HG03558 (cell line): Measurements from ENCODE around the gene CNOT2.
"Not testable (repeated sequence)": the region's sequence is repeated elsewhere in the genome, so short reads cannot be mapped to it uniquely, and the experiment has no call there.

Experiments used
- ATAC-seq: cut with Tn5 transposase; IDR thresholded peaks from one replicate; pipeline ENCODE4 v1.9.1; 2021; ENCODE audit warnings: moderate number of reproducible peaks; ENCODE audit not compliant: unreplicated experiment; ENCODE audit errors: extremely low read depth

The CNOT2 gene

DNA sequence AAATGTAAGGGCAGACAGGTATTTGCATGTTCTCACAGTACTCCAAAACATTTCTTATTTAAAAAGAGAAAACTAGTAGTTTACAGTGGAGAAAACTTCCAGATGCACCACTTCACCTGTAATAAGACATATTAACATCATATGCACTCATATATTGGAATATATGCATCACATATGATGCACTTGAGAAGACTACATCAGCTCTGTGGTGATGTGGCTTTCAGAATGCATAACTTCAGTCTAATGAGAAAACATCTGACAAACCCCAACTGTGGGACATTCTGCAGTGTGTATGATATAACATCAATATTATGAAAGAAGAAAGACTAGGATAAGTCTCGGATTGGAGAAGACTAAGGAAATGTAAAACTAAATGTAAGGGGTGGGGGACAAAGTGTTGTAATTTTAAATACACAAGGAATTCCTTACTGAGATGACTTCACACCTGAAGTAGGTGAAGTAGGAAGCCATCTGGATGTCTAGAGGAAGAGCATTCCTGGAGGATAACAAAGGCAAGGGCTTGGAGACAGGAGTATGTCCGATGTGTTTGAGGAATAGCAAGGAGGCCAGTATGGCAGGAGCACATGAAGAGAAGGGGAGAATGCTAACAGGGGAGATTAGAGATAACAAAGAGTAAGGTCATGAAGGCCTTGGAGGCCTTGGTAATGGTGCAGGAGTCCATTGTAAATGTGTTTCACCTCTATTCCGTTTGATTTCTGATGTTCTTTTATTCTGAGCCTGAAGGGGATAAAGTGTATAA is 49.0 kb downstream of the CNOT2 start:
- ATAC-seq: no peak

DNA sequence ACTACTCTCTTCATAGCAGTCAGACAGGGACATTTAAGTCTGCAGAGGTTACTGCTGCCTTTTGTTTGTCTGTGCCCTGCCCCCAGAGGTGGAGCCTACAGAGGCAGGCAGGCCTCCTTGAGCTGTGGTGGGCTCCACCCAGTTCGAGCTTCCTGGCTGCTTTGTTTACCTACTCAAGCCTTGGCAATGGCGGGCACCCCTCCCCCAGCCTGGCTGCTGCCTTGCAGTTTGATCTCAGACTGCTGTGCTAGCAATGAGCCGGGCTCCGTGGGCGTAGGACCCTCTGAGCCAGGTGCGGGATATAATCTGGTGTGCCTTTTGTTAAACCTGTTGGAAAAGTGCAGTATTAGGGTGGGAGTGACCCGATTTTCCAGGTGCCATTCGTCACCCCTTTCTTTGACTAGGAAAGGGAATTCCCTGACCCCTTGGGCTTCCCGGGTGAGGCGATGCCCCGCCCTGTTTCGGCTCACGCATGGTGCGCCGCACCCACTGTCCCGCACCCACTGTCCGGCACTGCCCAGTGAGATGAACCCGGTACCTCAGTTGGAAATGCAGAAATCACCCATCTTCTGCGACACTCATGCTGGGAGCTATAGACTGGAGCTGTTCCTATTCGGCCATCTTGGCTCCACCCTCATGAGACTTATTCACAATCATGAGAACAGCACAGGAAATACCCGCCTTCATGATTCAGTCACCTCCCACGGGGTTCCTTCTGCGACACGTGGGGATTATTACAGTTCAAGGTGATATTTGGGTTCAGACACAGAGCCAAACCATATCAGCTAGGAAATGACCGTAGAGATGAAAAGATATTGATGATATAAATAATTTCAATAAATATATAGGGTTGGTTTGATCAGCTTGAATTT is 61.7 kb downstream of the CNOT2 start:
- ATAC-seq: not testable (repeated sequence)

DNA sequence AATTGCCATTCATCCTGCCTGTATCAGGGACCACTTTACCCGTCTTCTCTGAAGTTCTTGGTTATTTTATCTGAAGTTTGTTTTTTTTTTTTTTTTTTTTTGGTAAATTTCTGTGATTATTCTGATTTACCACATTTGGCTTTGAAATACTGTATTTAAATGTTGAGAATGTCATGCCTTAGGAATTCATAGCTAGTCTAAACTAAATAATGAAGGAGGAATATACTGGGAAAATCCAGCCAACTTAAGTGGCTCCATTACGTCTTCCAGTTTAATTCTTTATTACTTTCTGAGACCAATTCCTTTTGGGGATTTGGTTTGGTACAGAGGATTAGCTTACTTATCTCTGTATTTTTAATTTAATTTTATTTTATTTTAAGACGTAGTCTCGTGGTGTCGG is 62.6 kb downstream of the CNOT2 start:
- ATAC-seq: no peak

DNA sequence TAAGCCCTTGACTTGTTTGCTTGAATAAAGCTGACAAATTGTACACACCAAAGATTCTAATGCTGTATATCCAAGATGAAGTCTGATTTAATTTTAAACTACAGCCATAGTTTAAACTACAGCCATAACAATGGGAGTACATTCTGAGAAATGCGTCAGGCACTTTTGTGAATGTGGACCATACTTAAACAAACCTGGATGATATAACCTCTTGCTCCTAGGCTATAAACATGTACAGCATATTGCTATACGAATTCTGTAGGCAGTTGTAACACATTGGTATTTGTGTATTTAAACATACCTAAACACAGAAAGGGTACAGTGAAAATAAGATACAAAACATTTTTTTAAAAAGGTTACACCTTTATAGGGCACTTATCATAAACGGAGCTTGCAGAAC is 63.4 kb downstream of the CNOT2 start:
- no peak for ATAC-seq

DNA sequence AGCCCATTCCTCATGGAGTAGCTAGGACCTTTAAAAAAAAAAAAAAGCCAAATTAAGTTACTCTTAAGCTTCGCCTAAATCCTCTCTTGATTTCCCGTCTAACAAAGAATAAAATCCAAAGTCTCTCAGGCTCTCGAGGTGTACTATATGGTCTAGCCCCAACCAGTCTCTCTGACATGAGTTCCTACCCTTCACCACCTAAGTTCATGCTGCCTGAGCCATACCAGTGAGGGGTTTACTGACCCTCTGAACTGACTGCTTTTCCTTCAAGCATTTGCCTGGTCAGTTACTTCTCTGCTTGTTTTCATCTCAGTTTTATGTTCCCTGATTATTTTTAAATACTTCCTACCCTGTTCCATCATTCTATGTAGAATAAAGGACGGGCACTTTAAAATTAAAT is 64.6 kb downstream of the CNOT2 start:
- ATAC-seq: no peak

DNA sequence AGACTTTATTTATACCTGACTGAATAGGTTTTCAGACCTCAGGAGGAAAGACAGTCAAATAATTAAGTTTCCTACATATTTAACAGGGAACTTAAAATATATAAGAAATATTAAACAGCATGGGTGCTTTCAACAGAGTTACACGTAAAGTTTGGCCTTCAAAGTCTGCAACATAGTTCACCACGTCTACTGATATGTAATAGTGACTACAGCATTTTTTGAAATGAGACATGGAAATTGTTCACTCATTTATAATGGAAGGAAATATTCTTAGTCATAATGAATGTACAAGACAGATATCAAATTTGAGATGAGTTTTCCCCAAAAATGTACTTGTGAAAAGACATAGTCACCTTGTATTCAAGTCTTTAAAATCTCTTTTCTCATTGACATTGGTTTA is 66.1 kb downstream of the CNOT2 start:
- ATAC-seq: no peak

DNA sequence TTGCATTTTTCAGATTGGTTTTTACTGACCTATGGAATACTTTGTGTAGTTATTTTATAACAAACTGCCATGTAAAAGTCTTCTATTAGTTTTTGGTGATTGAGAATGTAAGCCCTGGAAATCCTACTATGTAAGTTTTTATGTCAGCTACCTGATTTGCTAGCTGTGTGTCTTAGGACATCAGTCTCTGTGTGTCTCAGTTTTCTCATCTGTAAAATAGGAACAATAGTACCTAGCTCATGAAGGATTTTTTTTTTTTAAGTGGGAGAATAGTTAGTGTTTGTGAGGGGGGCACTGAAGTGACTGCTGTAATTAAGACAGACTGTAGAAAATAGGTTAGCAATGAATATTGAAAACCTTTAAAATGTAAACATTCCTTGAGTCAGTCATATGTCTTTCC is 70.9 kb downstream of the CNOT2 start:
- ATAC-seq: no peak

DNA sequence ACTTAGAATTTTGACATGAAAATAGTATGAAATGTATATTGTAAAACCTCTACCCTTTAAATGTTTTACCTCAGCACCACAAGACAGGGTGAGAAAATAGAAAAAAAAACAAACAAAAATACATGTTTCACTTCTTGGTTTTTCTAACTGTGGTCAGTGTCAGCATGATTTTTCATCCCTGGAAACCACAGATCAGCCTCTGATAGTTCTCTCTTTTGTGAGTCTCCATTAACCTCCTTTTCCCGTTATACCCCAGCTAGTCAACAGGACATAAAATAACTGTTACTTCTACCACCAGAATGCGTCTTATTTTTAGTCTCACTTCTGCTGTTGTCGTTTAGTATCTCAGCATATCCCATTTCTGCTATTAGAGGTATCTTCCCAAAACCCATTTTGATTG is 74.5 kb downstream of the CNOT2 start:
- ATAC-seq: peak; percentile 91

DNA sequence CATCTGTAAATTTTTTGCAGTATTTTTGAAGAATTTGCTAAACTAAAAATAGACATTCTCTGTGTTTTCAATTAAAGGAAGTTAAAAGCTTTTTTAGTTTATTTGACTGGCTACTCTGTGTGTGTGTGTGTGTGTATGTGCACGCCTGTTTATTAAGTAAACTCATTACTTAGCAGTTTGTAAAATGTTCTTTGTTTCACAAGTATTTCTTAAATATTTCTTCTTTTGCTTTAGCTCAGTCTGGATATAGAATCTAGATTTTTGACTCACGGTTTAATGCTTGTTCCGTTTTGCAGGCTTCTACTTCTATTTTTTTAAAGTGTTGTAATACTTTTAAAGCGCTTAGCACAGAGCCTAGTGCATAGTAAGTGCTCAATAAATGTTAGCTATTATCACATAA is 76.4 kb downstream of the CNOT2 start:
- ATAC-seq: no peak

DNA sequence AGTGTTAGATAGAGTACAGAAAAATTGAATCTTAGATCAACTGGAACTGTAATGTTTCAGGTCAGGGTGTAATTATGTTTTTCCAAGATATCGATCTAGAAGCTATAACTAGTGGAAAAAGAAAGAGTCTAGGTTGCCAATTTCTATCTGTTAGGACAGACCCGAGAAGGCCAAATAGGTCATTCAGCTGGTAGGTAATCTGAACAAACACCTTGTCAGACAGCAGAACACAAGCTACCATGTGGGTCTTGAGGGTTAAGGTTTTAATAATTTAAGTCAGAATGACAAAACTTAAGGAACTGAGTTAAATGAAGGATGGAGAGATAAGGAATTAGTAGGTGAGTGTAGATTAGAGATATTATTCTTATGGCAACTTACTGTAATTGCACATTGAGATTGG is 78.0 kb downstream of the CNOT2 start:
- no peak for ATAC-seq

DNA sequence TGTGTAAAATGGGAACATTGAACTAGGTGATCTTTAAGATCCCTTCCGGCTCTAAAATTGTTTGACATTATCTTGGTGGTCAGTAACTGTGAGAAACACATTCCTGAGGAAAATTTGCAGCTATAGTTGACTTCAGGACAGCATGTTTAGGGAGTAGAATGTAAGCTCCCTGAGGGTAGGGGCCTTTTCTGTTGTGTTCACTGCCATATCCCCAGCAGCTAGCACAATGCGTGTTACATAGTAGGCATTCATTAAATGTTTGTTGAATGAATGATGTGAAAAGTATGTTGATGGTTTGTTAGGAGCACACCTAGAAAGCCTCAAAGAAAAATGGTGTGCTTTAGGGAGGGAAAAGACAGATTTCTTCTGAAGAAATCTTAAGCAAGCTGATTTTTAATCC is 84.3 kb downstream of the CNOT2 start:
- ATAC-seq: no peak

DNA sequence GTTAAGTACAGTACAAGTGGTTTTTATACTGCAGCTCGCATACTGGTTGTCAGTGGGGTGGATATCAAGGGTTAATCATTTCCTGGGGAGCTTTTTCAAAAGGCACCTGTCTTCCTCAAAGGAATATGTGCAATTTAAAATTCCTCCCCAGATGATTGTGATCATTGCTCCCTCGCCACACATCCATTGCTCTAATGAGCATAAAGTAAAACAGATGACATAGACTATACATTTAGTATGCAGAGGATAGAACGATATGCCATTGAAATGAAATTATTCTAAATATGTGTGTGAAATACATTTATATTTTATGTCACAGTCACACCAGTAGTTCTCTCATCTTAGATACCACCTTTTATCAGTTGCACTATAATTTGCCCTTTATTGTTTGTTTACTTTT is 86.5 kb downstream of the CNOT2 start:
- no peak for ATAC-seq

DNA sequence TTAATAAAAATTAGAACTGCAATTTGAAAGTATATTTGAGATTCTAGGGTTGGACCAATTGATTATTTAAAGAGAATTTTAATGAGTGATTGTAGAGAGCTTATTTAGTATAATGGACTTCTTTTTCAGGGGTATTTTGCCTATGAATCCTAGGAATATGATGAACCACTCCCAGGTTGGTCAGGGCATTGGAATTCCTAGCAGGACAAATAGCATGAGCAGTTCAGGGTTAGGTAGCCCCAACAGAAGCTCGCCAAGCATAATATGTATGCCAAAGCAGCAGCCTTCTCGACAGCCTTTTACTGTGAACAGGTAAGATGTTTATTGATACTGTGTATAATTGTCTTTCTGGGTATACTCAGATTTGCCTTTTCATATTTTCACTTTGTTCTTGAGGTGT is 86.9 kb downstream of the CNOT2 start:
- no peak for ATAC-seq

DNA sequence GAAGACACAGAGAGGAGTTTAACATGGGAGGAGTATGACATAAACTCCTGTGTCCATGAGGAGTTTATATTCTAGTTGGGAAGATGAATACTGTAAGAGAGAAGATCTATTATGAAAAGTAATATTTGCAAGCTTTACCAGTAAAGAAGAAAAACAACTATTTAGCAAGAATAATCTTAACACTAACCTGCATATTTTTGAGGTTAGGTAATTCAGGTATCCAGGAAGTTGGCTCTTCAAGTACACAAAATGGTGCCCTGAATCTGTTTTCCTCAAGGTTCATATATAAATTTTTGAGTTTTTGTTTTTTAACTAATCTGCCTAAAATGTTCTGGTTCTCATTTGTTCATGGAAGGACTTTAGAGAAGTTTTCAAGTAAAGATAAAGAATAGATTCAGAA is 89.0 kb downstream of the CNOT2 start:
- ATAC-seq: no peak

DNA sequence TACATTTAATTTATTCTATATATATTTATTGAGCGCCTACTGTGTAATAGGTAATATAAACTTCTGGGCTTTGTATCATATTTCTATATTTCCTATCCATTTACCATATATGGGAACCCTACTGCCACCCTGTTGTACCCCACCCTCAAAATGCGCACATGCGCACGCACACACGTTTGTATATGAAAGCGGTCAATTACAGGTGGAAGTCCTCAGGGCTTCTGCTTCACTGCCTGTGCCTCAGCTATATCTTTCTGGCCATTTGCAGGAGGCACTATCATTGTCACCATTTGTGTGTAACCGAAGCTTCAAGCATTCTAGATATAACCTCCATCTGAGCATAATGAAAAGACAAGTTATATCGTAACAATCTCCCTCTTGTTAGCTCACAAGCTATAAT is 91.5 kb downstream of the CNOT2 start:
- ATAC-seq: no peak

DNA sequence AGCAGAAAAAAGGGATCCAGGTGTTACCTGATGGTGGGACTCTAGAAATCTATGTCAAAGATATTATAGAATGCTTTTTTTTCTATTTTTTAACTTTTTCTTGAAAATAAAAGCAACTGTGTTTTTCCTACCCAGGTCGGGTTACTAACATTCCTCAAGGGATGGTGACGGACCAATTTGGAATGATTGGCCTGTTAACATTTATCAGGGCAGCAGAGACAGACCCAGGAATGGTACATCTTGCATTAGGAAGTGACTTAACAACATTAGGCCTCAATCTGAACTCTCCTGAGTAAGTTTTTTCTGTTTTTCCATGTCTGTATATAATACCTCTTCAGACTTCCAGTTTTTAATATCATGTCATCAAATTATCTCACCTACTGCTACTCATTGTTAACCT is 95.3 kb downstream of the CNOT2 start:
- no peak for ATAC-seq

DNA sequence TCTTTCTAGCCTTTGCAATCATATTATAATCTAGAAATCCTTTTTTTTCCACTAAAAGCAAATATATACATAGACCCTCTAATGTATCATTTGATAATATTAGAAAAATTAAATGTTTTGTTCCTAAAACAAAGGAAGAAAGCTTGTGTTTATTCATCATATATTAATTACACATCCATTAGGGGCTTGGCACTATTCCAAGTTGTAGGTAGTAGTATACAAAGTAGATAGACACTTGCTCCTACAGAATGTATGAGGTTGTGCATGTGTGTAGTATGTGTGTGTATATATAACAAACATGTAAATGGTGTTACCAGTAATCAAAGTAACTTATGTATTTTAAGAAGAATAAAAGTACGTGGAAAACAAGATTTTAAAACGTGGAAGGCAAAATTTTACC is 107.8 kb downstream of the CNOT2 start:
- no peak for ATAC-seq

DNA sequence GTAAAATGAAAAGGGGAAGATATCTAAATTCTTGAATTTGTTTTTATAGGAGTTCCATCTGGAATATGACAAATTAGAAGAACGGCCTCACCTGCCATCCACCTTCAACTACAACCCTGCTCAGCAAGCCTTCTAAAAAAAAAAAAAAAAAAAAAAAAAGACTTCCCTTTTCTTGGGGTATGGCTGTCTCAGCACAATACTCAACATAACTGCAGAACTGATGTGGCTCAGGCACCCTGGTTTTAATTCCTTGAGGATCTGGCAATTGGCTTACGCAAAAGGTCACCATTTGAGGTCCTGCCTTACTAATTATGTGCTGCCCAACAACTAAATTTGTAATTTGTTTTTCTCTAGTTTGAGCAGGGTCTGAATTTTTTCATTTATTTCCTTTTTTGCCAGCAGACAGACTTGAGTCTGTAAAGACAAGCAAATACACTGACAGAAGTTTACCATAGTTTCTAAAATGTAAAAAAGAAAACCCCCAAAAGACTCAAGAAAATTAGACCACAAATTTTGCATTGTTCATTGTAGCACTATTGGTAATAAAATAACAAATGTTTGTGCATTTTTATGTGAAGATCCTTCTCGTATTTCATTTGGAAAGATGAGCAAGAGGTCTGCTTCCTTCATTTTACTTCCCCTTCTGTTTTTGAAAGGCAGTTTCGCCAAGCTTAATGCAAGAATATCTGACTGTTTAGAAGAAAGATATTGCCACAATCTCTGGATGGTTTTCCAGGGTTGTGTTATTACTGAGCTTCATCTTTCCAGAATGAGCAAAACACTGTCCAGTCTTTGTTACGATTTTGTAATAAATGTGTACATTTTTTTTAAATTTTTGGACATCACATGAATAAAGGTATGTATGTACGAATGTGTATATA is 110.8 kb downstream of the CNOT2 start:
- ATAC-seq: no peak

DNA sequence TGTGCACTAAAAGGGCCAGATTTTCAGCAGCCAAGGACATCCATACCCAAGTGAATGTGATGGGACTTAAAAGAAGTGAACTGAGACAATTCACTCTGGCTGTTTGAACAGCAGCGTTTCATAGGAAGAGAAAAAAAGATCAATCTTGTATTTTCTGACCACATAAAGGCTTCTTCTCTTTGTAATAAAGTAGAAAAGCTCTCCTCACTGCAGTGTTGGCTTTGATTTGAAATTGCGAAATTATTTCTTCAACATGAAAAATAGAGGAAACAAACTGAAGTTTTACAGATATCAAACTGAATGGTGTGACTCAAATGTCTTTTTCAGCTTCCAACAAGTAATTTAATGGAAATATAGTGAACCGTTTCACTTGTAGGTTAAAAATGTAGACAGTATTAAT is 111.6 kb downstream of the CNOT2 start:
- ATAC-seq: no peak

DNA sequence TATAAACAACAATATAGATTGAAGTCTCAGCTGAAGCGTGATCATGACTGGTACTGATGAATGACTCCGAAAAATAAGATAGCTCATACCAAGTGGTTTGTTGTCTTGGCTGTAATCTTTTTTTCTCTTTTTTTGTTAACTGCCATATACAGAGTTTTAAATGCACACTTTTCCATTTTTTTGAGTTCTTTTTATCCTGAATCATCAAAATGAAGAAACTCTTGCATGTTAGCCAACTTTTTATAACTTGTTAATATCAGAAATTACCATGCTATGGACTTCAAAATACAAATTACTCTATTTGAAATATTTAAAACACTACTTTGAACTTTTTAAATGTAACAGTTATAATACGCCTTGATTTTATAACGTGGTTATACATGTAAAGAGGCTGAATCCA is 112.7 kb downstream of the CNOT2 start:
- ATAC-seq: no peak
